Activated CD4-positive, alpha-beta T cell treated with anti-CD3 and anti-CD28 coated beads for 1 hour (primary cell): Measurements from ENCODE around the gene HDGFL2.

Experiments
- DNase-seq: peaks from one replicate; pipeline ENCODE4 v3.0.0-alpha.2; 2020

HDGFL2 gene

GRCh38 chr19:4472174-4472974 lies at the start of gene HDGFL2:
Gene HDGFL2 (plus strand): TSS chr19:4472297. CDS start chr19:4472351, 54 bp downstream.
- no peak for DNase-seq

GRCh38 chr19:4423416-4424126 lies 48.5 kb upstream of the HDGFL2 start:
- no peak for DNase-seq

DNA sequence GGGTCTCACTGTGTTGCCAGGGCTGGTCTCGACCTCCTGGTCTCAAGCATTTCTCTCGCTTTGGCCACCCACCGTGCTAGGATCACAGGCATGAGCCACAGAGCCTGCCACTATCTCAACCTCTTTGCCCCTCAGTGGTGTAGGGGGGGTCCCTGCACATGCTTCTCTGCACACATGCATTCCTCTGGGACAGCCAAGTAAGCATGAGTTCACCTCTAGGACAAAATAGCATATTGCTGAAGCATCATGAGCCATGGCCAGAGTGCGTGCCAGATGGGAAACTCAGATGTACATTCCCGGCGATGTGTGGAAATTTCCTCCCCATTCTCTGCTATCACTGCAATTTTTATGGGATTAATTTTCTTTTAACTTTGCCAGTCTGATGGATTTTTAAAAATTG lies 46.6 kb upstream of the HDGFL2 start:
- no peak for DNase-seq

- no peak for DNase-seq
Observed at GRCh38 chr19:4428326-4428975, 43.6 kb upstream of the HDGFL2 start.

DNA sequence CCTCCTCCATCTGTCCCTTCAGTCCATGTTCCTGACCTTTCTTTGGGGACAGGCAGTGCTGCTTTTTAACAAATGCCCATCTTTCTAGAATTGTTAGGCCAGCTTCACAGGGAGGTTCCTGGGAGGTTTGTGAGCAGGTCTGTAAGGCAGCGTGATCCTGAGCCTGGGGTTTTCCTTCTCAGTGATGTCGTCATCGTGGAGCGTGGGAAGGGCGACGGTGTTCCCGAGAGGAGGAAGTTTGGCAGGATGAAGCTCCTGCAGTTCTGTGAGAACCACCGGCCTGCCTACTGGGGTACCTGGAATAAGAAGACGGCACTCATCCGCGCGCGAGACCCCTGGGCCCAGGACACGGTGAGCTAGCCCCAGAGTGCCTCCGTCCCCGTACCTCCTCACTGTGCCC lies 42.8 kb upstream of the HDGFL2 start:
- DNase-seq, result no peak

DNA sequence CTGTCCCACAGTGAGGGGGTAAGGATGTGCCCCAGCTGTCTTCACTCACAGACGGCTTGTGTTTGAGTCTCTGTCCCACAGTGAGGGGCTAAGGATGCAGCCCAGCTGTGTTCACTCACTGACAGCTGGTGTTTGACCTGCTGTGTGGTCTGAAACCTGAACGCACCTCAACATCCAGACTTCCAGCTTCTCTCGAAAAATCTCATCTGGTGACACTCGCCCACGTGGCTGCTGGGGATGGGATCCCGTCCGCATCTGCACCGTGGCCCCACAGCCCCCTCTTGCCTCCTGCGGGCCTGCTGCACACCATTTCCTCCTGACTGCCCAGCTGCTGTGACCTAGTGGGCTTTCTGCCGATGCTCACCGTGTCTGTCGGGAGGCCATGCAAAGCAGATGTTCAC lies 42.3 kb upstream of the HDGFL2 start:
- no peak for DNase-seq

DNA sequence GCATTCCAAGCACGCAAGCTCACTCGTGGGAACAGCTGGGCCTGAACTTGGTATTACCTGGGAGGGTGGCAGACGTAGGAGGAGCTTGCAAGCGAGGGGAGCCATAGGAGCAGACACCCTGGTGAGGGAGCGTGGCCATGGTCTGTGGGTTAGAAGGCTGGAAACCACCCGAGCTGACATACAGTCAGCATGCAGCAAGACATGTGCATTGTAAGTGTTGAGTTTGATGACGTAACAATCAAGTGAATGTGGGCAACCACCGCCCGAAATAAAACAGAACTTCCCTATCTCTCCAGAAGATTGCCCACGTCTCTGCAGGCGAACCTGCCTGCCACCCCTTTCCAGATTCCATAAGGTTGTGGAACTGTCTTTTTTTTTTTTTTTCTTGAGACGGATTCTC lies 41.3 kb upstream of the HDGFL2 start:
- no peak for DNase-seq

DNA sequence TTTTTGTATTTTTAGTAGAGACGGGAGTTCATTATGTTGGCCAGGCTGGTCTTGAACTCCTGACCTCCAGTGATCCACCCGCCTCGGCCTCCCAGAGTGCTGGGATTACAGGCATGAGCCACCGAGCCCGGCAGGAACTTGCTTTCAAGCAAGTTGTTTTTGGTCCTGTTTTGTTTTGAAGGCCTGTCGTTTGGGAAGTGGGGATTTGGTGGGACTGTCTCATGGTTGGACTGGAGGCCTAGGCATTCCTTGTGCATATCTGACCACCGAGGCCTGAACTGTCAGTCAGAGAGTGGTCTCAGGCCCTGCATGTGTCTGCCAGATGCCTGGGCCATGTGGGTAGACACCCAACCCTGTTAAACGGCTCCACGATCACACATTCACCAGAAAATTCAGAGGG lies 40.8 kb upstream of the HDGFL2 start:
- DNase-seq, result no peak

GRCh38 chr19:4431808-4432674 lies 40.1 kb upstream of the HDGFL2 start:
- DNase-seq, result no peak

- no peak for DNase-seq
Observed at GRCh38 chr19:4432918-4433506, 39.1 kb upstream of the HDGFL2 start.

DNA sequence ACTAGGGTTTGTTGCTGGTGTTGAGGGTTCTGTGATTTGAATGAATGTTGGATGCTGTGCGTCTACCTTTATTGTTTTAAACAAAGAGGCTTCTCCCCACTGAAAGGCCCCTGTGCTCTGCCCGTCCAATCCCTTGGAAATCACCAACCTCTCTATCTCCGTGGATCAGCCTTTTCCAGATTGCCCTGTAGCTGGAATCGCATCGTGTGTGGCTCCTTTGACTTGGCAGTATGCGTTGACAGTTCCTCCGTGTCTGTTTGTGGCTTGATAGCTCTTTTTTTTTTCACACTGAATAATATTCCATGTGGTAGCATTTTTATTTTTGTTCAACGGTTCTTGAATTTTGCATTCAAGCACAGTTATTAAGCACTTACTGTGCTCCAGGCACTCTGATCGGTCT lies 37.7 kb upstream of the HDGFL2 start:
- DNase-seq, result no peak

- no peak for DNase-seq
Observed at GRCh38 chr19:4436231-4436630, 35.9 kb upstream of the HDGFL2 start.

GRCh38 chr19:4437103-4437502 lies 35.0 kb upstream of the HDGFL2 start:
- no peak for DNase-seq

- no peak for DNase-seq
Observed at GRCh38 chr19:4439243-4439642, 32.9 kb upstream of the HDGFL2 start.

DNA sequence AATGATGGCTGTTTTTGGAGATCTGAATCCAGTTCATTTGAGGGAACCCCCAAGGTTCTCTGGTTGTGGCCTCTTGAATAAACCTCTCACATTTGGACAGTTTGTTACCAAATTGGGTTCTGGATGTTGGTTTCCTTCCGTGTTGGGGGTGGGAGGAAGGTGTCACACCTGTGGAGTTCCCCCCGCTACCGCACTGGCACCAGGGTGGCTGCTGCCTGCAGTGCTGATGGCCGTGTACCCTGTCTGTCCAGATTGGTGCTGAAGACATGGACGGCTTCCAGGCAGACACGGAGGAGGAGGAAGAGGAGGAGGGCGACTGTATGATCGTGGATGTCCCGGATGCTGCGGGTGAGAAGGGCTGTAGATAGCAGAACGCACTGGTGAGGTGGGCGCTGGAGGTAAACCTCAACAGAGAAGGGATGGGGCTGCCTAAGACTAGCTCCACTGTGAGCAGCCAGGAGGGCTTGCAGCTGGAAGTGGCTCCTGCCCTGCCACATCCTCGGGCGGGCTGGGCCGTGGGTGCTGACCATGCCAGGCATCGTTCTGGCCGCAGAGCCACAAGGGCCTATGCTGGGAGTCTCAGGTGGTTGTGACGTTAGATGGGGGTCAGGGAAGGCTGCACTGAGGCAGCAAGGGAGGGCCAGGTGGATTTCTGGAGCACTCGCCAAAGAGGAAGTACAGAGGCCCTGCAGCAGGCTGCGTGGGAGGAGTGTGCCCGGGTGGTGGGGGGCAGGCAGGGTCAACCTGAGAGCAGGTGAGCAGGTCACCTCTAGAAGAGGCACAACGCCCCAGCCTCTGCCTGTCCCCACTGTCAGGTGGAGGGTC lies 29.9 kb upstream of the HDGFL2 start:
- no peak for DNase-seq

DNA sequence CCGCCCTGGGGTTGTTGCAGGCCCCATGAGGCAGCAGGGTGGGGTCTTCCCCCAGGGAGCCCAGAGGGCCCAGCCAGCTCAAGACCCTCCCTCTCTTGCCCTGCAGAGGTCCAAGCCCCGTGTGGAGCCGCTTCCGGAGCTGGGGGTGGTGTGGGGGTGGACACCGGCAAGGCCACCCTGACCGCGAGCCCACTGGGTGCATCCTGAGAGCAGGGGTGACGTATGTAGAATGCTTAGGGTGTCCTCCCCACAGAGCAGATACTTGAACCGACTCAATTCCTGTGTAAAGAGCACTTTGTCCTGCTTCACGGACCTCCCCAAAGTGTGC lies 29.3 kb upstream of the HDGFL2 start:
- DNase-seq, result no peak

- DNase-seq, result no peak
Observed at GRCh38 chr19:4443188-4443587, 28.9 kb upstream of the HDGFL2 start.

- no peak for DNase-seq
Observed at GRCh38 chr19:4443966-4444764, 27.9 kb upstream of the HDGFL2 start.

GRCh38 chr19:4444765-4445741 lies 27.0 kb upstream of the HDGFL2 start:
- no peak for DNase-seq
